GM12872 (cell line): ENCODE measurements around the gene MARK4.

Experiments
- TF ChIP-seq, protein P1 (sequence below): IDR thresholded peaks from 3 replicates; pipeline ENCODE4 v1.5.1; 2011; ENCODE audit warnings: low read depth, mild to moderate bottlenecking, low read length, moderate library complexity; ENCODE audit not compliant: insufficient read depth

MARK4 gene

DNA sequence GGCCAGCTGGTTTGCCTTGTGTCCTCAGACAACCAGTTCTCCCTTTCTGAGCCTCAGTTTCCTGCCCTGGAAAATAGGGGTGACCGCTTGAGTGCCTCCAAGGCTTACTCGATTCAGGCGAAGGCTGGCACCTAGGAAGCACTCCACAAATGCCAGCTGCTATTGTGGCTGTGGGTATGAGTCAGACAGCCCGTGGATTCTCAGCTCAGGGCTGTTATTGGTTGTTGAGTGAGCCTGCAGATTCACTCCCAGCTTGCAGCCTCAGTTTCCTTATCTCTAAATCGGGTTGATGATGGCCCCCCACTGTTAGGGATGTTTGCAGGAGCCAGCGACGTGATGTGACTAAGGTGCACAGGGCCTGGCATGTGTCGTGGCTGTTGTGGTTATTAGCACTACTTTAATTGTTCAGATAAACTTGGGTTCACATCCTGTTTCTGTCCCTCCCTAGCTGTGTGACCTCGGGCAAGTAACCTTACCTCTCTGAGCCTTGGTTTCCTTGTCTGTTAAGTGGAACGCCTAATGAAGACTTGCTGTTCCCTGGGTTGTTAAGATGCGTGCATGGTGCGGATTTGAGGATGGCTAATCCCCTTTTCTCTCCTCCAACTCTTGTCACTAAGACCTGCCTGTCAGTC, 2.4 kb downstream of the MARK4 start:
- TF ChIP-seq, protein P1, sequence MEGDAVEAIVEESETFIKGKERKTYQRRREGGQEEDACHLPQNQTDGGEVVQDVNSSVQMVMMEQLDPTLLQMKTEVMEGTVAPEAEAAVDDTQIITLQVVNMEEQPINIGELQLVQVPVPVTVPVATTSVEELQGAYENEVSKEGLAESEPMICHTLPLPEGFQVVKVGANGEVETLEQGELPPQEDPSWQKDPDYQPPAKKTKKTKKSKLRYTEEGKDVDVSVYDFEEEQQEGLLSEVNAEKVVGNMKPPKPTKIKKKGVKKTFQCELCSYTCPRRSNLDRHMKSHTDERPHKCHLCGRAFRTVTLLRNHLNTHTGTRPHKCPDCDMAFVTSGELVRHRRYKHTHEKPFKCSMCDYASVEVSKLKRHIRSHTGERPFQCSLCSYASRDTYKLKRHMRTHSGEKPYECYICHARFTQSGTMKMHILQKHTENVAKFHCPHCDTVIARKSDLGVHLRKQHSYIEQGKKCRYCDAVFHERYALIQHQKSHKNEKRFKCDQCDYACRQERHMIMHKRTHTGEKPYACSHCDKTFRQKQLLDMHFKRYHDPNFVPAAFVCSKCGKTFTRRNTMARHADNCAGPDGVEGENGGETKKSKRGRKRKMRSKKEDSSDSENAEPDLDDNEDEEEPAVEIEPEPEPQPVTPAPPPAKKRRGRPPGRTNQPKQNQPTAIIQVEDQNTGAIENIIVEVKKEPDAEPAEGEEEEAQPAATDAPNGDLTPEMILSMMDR: no peak

DNA sequence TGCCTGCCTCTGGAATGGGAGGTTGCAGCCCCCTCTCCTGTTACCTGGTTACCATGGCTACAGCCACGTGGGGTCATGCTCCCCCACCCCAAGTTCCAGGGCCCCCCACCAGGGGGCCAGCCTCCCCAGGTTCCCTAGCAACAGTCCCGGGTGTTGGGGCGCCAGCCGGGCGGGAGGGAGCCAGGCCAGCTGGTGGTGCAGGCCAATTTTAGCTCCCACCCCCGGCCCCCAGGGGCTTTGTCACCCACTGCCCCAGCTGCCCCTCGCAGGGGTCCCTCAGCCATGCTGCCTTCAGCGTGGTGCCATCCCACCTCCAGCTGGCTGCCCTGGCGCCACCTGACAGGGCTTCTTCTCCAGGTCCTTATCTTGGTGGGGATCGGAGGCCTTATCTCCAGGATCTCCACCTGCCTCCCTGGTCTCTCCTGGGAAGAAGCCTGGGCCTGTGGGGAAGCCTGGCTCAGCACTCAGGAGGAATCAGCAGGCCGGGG, 3.0 kb downstream of the MARK4 start:
- TF ChIP-seq, protein P1: peak; percentile 55

DNA sequence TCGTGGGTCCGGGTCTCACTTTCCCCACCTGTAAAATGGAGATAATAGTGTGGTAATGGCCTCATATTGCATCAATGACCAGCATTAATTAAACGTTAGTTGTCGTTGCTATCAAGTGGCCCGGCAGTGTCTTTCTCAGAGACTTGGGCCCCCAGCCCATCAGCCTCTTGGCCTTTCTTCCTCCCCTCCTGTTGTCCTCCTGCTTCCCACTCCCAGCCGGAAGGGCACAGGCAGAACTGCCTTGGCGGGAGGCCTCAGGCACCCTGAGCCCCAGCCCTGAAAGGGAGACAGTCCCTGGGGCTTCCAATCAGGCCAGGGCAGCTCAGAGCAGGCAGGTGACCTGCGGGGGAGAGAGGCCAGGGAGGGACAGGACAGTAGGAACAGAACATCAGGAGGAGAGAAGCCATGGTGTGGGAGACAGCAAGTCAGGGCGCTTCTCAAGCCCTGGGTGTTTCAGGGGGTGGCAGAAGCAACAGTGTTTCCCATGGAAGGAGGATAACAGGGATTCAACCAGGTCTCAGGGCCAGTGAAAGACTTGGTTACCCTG, 4.6 kb downstream of the MARK4 start:
- TF ChIP-seq, protein P1: no peak

DNA sequence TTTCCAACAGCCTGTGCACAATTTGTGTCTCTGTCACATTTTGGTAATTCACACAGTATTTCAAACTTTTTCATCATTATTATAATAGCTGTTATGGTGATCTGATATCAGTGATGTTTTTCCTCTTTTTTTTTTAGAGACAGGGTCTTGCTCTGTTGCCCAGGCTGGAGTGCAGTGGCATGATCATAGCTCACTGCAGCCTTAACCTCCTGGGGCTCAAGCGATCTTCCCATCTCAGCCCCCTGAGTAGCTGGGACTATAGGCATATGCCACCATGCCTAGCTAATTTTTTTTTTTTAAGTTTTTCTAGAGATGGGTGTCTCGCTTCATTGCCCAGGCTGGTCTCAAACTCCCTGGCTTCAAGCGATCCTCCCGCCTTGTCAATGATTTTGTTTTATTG, 5.8 kb downstream of the MARK4 start:
- TF ChIP-seq, protein P1: no peak

DNA sequence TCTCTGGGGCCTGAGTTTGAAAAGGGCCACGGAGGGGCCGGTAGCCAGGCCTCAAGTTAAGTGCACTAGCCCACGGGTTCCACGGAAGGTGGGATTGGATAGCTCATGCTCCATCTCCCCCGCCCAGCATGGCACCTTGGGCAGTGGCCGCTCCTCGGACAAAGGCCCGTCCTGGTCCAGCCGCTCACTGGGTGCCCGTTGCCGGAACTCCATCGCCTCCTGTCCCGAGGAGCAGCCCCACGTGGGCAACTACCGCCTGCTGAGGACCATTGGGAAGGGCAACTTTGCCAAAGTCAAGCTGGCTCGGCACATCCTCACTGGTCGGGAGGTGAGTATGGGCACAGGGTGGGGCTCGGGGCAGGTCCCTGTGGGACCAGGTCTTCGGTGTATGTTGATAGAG, 7.8 kb downstream of the MARK4 start:
- TF ChIP-seq, protein P1: no peak

DNA sequence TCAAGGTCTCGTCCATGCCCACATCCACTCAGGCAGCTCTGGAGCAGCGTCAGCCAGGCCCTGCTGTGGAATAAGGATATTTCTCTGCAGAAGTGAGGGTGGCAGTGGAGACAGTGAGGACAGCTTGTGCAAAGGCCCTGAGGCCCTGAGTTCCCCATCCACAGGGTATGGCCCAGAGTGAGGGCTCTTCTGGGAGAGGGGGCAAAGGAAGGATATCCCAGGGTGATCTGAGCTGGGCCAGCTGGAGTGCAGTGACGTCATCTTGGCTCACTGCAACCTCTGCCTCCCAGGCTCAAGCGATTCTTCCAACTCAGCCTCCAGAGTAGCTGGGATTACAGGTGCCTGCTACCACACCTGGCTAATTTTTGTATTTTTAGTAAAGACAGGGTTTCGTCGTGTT, 11.5 kb downstream of the MARK4 start:
- TF ChIP-seq, protein P1: no peak

DNA sequence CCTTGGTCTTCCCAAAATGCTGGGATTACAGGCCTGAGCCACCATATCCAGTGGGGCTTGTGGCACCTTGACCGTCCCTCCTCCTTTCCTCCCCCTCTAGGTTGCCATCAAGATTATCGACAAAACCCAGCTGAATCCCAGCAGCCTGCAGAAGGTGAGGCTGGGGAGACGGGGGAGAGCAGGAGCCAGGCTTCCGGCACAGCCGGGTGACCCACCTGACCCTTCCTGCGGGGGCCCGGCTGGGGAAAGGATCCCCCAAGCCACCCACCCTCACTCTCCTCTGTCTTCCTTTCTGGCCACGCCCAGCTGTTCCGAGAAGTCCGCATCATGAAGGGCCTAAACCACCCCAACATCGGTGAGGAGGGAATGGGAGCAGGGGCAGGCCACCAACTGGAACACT, 11.9 kb downstream of the MARK4 start:
- TF ChIP-seq, protein P1: no peak
